ENCODE results near the gene BSCL2.

GRCh38 chr11:62645671-62645945 is 61.6 kb downstream of the BSCL2 start:
- TF ChIP-seq POLR2AphosphoS5 (IDR thresholded peaks at IDR 0.05) (no peak), CTCF (IDR thresholded peaks at IDR 0.05) (no peak), POLR2A (IDR thresholded peaks at IDR 0.05) (no peak)

All from suprapubic skin (tissue), 4 donors.